Trophoblast cell (in vitro differentiated cells and primary cell): ENCODE data around the gene CALML5.
A peak's percentile ranks its signal among the peaks of the same experiment; 100 is the strongest.

Source experiments
- DNase-seq, 2 donors: peaks; one replicate each; pipeline ENCODE4 v3.0.0-alpha.2; 2016
- H2AFZ ChIP-seq: 2 replicates; pipeline ENCODE4 v1.6.1; 2013; ENCODE audit warnings: low read length, moderate library complexity, mild to moderate bottlenecking; ENCODE audit not compliant: insufficient read depth, poor library complexity
- H2AK5ac ChIP-seq: 2 replicates; pipeline ENCODE4 v1.6.1; 2013; ENCODE audit warnings: mild to moderate bottlenecking, low read length
- H2BK120ac ChIP-seq: 2 replicates; pipeline ENCODE4 v1.6.1; 2013; ENCODE audit warnings: low read length, mild to moderate bottlenecking, moderate library complexity; ENCODE audit not compliant: insufficient read depth, poor library complexity
- H2BK12ac ChIP-seq: 2 replicates; pipeline ENCODE4 v1.6.1; 2013; ENCODE audit warnings: mild to moderate bottlenecking, low read length, moderate library complexity
- H2BK5ac ChIP-seq: 2 replicates; pipeline ENCODE4 v1.6.1; 2013; ENCODE audit warnings: low read length, low read depth, moderate library complexity, mild to moderate bottlenecking; ENCODE audit not compliant: poor library complexity
- H3K14ac ChIP-seq: 2 replicates; pipeline ENCODE4 v1.6.1; 2013; ENCODE audit warnings: mild to moderate bottlenecking, low read length
- H3K18ac ChIP-seq: 2 replicates; pipeline ENCODE4 v1.6.1; 2013; ENCODE audit warnings: mild to moderate bottlenecking, low read length
- H3K23ac ChIP-seq: 2 replicates; pipeline ENCODE4 v1.6.1; 2013; ENCODE audit warnings: low read length
- H3K27ac ChIP-seq: 2 replicates; pipeline ENCODE4 v1.5.1; 2013; ENCODE audit warnings: low read depth, mild to moderate bottlenecking, inconsistent platforms, low read length, moderate library complexity
- H3K27me3 ChIP-seq: 2 replicates; pipeline ENCODE4 v1.6.1; 2013; ENCODE audit warnings: inconsistent platforms, mild to moderate bottlenecking, low read length, moderate library complexity; ENCODE audit not compliant: insufficient read depth
- H3K36me3 ChIP-seq, 2 experiments: 1 replicate in 1 of 2; 2 replicates in 1 of 2; pipeline ENCODE4 v1.6.1; 2013; ENCODE audit warnings: low read length in 2 of 2, mild to moderate bottlenecking in 2 of 2, moderate library complexity in 1 of 2; ENCODE audit not compliant: insufficient read depth in 2 of 2, control insufficient read depth in 1 of 2
- H3K4ac ChIP-seq: 2 replicates; pipeline ENCODE4 v1.6.1; 2013; ENCODE audit warnings: low read depth, mild to moderate bottlenecking, low read length, moderate library complexity
- H3K4me1 ChIP-seq, 2 experiments: 1 replicate in 1 of 2; 2 replicates in 1 of 2; pipeline ENCODE4 v1.6.1; 2013; ENCODE audit warnings: low read length in 2 of 2, mild to moderate bottlenecking in 2 of 2, moderate library complexity in 1 of 2; ENCODE audit not compliant: insufficient read depth in 2 of 2, control insufficient read depth in 1 of 2
- H3K4me2 ChIP-seq: 2 replicates; pipeline ENCODE4 v1.6.1; 2013; ENCODE audit warnings: inconsistent platforms, mild to moderate bottlenecking, low read length, moderate library complexity
- H3K4me3 ChIP-seq: 2 replicates; pipeline ENCODE4 v1.5.1; 2013; ENCODE audit warnings: mild to moderate bottlenecking, low read depth, low read length, inconsistent platforms
- H3K79me1 ChIP-seq: one replicate; pipeline ENCODE4 v1.6.1; 2013; ENCODE audit warnings: low read length
- H3K79me2 ChIP-seq: 2 replicates; pipeline ENCODE4 v1.6.1; 2013; ENCODE audit warnings: low read length, mild to moderate bottlenecking; ENCODE audit not compliant: control insufficient read depth, insufficient read depth, poor library complexity
- H3K9ac ChIP-seq: 2 replicates; pipeline ENCODE4 v1.6.1; 2013; ENCODE audit warnings: mild to moderate bottlenecking, low read length
- H3K9me3 ChIP-seq: 2 replicates; pipeline ENCODE4 v1.6.1; 2013; ENCODE audit warnings: low read depth, mild to moderate bottlenecking, control low read depth, inconsistent platforms, low read length; ENCODE audit not compliant: insufficient read depth
- H4K12ac ChIP-seq: 2 replicates; pipeline ENCODE4 v1.6.1; 2013; ENCODE audit warnings: low read depth, mild to moderate bottlenecking, low read length, moderate library complexity
- H4K8ac ChIP-seq: 2 replicates; pipeline ENCODE4 v1.6.1; 2013; ENCODE audit warnings: low read depth, mild to moderate bottlenecking, low read length, moderate library complexity
- H4K91ac ChIP-seq: one replicate; pipeline ENCODE4 v1.6.1; 2013; ENCODE audit warnings: low read depth, mild to moderate bottlenecking, low read length, moderate library complexity
- WGBS: extraction: QIAGEN DNeasy Blood & Tissue Kit; methylation state at CpG from one replicate; pipeline ENCODE4 v1.1.7; 2013; ENCODE audit warnings: missing lambda C conversion rate; ENCODE audit not compliant: insufficient read length, insufficient coverage; ENCODE audit errors: extremely low coverage; 5-methylcytosine and 5-hydroxymethylcytosine counted together

CALML5 gene

GRCh38 chr10:5545778-5546710 is 46.7 kb upstream of the CALML5 start:
- Histone ChIP-seq H3K79me1 (peaks cover 66% of the 10 kb centered on the region), H3K4ac (peak overlapping the region; percentile 89), H3K79me2 (peaks cover 29% of the 10 kb centered on the region), H4K8ac (peak overlapping the region; percentile 84), H4K91ac (peak overlapping the region; percentile 100), H3K14ac (peak overlapping the region; percentile 89), H3K18ac (peak overlapping the region; percentile 88), H3K36me3 (peaks cover 0 to 2% of the 10 kb centered on the region in 2 experiments), H3K9me3 (no peaks in the 10 kb centered on the region), H2BK12ac (peak overlapping the region; percentile 99), H3K27me3 (no peaks in the 10 kb centered on the region), H3K23ac (no peak overlapping the region), H3K9ac (no peak overlapping the region), H3K4me1 (peaks cover 50 to 62% of the 10 kb centered on the region in 2 experiments), H2BK5ac (peak overlapping the region; percentile 71), H3K27ac (peak overlapping the region; percentile 98), H2AFZ (peak overlapping the region; percentile 40), H2AK5ac (peak overlapping the region; percentile 99), H3K4me2 (no peak overlapping the region), H2BK120ac (peak overlapping the region; percentile 100), H4K12ac (peak overlapping the region; percentile 48), H3K4me3 (no peak overlapping the region)
- no CpG with 5 or more reads among the region's 23 CpGs for WGBS
- peak; percentile 90 to 91 for DNase-seq

- no peaks in the 10 kb centered on the region for H3K9me3 ChIP-seq
Observed at GRCh38 chr10:5545426-5545777, 46.0 kb upstream of the CALML5 start.

DNA sequence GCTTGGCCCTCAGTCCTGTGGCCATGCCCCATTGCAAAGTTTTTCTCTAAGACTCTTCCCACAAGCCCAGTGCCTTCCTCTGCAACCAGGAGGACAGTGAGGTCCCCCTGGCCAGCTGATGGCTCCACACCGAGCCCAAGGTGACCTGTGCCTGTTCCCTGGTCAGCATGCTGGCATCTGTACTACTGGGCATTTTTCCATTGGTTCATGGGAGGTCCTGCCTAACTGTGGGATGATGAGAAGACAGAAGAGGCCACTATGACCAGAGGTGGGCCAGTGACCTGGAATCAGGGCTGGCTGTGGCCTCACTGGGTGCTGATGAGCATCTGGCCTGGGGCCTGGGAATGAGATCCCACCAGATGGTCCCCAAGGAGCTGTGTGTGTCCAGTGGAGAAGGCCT is 45.6 kb upstream of the CALML5 start:
- Histone ChIP-seq H3K4me2 (no peak overlapping the region), H2BK120ac (peak overlapping the region; percentile 100), H3K4me3 (no peak overlapping the region), H3K79me2 (peaks cover 22% of the 10 kb centered on the region), H2BK5ac (peak overlapping the region; percentile 10), H3K36me3 (peaks cover 0 to 2% of the 10 kb centered on the region in 2 experiments), H4K8ac (peak overlapping the region; percentile 20), H2BK12ac (peak overlapping the region; percentile 71), H3K9me3 (no peaks in the 10 kb centered on the region), H3K4me1 (peaks cover 42 to 58% of the 10 kb centered on the region in 2 experiments), H3K9ac (no peak overlapping the region), H4K12ac (no peak overlapping the region), H3K4ac (peak overlapping the region; percentile 41), H3K18ac (peak overlapping the region; percentile 60), H3K27ac (no peak overlapping the region), H2AK5ac (peak overlapping the region; percentile 97), H3K14ac (peak overlapping the region; percentile 89), H4K91ac (peak overlapping the region; percentile 59), H3K79me1 (peaks cover 65% of the 10 kb centered on the region), H3K27me3 (no peaks in the 10 kb centered on the region), H3K23ac (no peak overlapping the region), H2AFZ (no peak overlapping the region)
- WGBS = no CpG with 5 or more reads among the region's 1 CpG
- DNase-seq = no peak

More at GRCh38 chr10:5545426-5545777, 46.0 kb upstream of the CALML5 start:
- WGBS = no CpG with 5 or more reads among the region's 2 CpGs
- peaks cover 66% of the 10 kb centered on the region for H3K79me1 ChIP-seq
- H3K4ac ChIP-seq = peak overlapping the region; percentile 53
- peaks cover 0 to 2% of the 10 kb centered on the region in 2 experiments for H3K36me3 ChIP-seq
- no peak overlapping the region for H3K9ac ChIP-seq
- peaks cover 44 to 60% of the 10 kb centered on the region in 2 experiments for H3K4me1 ChIP-seq
- peak overlapping the region; percentile 99 for H2AK5ac ChIP-seq
- peak overlapping the region; percentile 40 for H2AFZ ChIP-seq
- peaks cover 26% of the 10 kb centered on the region for H3K79me2 ChIP-seq
- peak overlapping the region; percentile 88 for H3K18ac ChIP-seq
- peak overlapping the region; percentile 84 for H4K8ac ChIP-seq
- no peak for DNase-seq
- H4K91ac ChIP-seq = peak overlapping the region; percentile 100
- H3K14ac ChIP-seq = peak overlapping the region; percentile 89
- H3K27ac ChIP-seq = no peak overlapping the region
- peak overlapping the region; percentile 48 for H4K12ac ChIP-seq
- peak overlapping the region; percentile 100 for H2BK120ac ChIP-seq
- H3K4me3 ChIP-seq = no peak overlapping the region
- H3K27me3 ChIP-seq = no peaks in the 10 kb centered on the region
- peak overlapping the region; percentile 99 for H2BK12ac ChIP-seq
- H3K23ac ChIP-seq = no peak overlapping the region
- H3K4me2 ChIP-seq = no peak overlapping the region
- H2BK5ac ChIP-seq = peak overlapping the region; percentile 71

GRCh38 chr10:5544216-5544805 is 44.9 kb upstream of the CALML5 start:
- H3K79me1 ChIP-seq = peaks cover 66% of the 10 kb centered on the region
- no peak overlapping the region for H3K4me2 ChIP-seq
- peaks cover 23% of the 10 kb centered on the region for H3K79me2 ChIP-seq
- no peaks in the 10 kb centered on the region for H3K9me3 ChIP-seq
- no peaks in the 10 kb centered on the region for H3K27me3 ChIP-seq
- peak overlapping the region; percentile 63 for H4K91ac ChIP-seq
- H3K23ac ChIP-seq = no peak overlapping the region
- H3K27ac ChIP-seq = peak overlapping the region; percentile 32
- peak overlapping the region; percentile 8 for H3K18ac ChIP-seq
- no CpG with 5 or more reads among the region's 6 CpGs for WGBS
- H3K4me1 ChIP-seq = peaks cover 43 to 59% of the 10 kb centered on the region in 2 experiments
- H2BK5ac ChIP-seq = peak overlapping the region; percentile 5
- DNase-seq = peak; percentile 70 to 92
- H3K4me3 ChIP-seq = no peak overlapping the region
- H3K14ac ChIP-seq = peak overlapping the region; percentile 29
- H2AK5ac ChIP-seq = peak overlapping the region; percentile 16
- H3K4ac ChIP-seq = no peak overlapping the region
- H2AFZ ChIP-seq = no peak overlapping the region
- peak overlapping the region; percentile 11 for H4K8ac ChIP-seq
- H2BK12ac ChIP-seq = peak overlapping the region; percentile 71
- H4K12ac ChIP-seq = no peak overlapping the region
- H2BK120ac ChIP-seq = peak overlapping the region; percentile 100
- peaks cover 0 to 2% of the 10 kb centered on the region in 2 experiments for H3K36me3 ChIP-seq
- no peak overlapping the region for H3K9ac ChIP-seq
